Measurements from ENCODE around the gene MRPL18.
"Not testable (repeated sequence)": the region's sequence is repeated elsewhere in the genome, so short reads cannot be mapped to it uniquely, and the experiment has no call there.

Gene MRPL18

GRCh38 chr6:159815410-159815809, 25.1 kb downstream of the MRPL18 start:
- no peak overlapping the region for H3K27ac ChIP-seq (ENCODE audit: low read depth, low read length)
- H3K36me3 ChIP-seq (ENCODE audit: control insufficient read depth in 1 of 2, insufficient read depth in 2 of 2, low read length in 2 of 2) = no peaks in the 10 kb centered on the region
- no peaks in the 10 kb centered on the region for H3K4me1 ChIP-seq (ENCODE audit: control insufficient read depth in 1 of 2, insufficient read depth in 2 of 2, low read length in 2 of 2)
- H3K9me3 ChIP-seq (ENCODE audit: control insufficient read depth in 1 of 2, low read length in 2 of 2) = no peaks in the 10 kb centered on the region
- no peaks in the 10 kb centered on the region for H3K27me3 ChIP-seq (ENCODE audit: control insufficient read depth in 1 of 2, insufficient read depth in 2 of 2, low read length in 2 of 2)
- no peak overlapping the region for H3K4me3 ChIP-seq (ENCODE audit: low read depth in 1 of 2, low read length in 2 of 2)
- no peak overlapping the region for H3K9ac ChIP-seq (ENCODE audit: low read depth in 1 of 2, low read length in 2 of 2)

GRCh38 chr6:159816775-159817174, 26.5 kb downstream of the MRPL18 start:
- H3K27ac ChIP-seq (ENCODE audit: low read depth, low read length); H3K9ac ChIP-seq (ENCODE audit: low read depth in 1 of 2, low read length in 2 of 2); H3K9me3 ChIP-seq (ENCODE audit: control insufficient read depth in 1 of 2, low read length in 2 of 2); H3K36me3 ChIP-seq (ENCODE audit: control insufficient read depth in 1 of 2, insufficient read depth in 2 of 2, low read length in 2 of 2); H3K27me3 ChIP-seq (ENCODE audit: control insufficient read depth in 1 of 2, insufficient read depth in 2 of 2, low read length in 2 of 2); H3K4me3 ChIP-seq (ENCODE audit: low read depth in 1 of 2, low read length in 2 of 2); H3K4me1 ChIP-seq (ENCODE audit: control insufficient read depth in 1 of 2, insufficient read depth in 2 of 2, low read length in 2 of 2): not testable (repeated sequence)

- no peaks in the 10 kb centered on the region for H3K4me1 ChIP-seq (ENCODE audit: control insufficient read depth in 1 of 2, insufficient read depth in 2 of 2, low read length in 2 of 2)
- no peak overlapping the region for H3K9ac ChIP-seq (ENCODE audit: low read depth in 1 of 2, low read length in 2 of 2)
- H3K27ac ChIP-seq (ENCODE audit: low read depth, low read length) = no peak overlapping the region
- H3K36me3 ChIP-seq (ENCODE audit: control insufficient read depth in 1 of 2, insufficient read depth in 2 of 2, low read length in 2 of 2) = no peaks in the 10 kb centered on the region
- no peak overlapping the region for H3K4me3 ChIP-seq (ENCODE audit: low read depth in 1 of 2, low read length in 2 of 2)
- no peaks in the 10 kb centered on the region for H3K27me3 ChIP-seq (ENCODE audit: control insufficient read depth in 1 of 2, insufficient read depth in 2 of 2, low read length in 2 of 2)
- no peaks in the 10 kb centered on the region for H3K9me3 ChIP-seq (ENCODE audit: control insufficient read depth in 1 of 2, low read length in 2 of 2)
These were observed 27.9 kb downstream of the MRPL18 start for GRCh38 chr6:159817951-159818739.

GRCh38 chr6:159819098-159819497, 28.8 kb downstream of the MRPL18 start:
- Histone ChIP-seq H3K9me3 (ENCODE audit: control insufficient read depth in 1 of 2, low read length in 2 of 2) (no peaks in the 10 kb centered on the region), H3K4me1 (ENCODE audit: control insufficient read depth in 1 of 2, insufficient read depth in 2 of 2, low read length in 2 of 2) (no peaks in the 10 kb centered on the region), H3K27ac (ENCODE audit: low read depth, low read length) (no peak overlapping the region), H3K36me3 (ENCODE audit: control insufficient read depth in 1 of 2, insufficient read depth in 2 of 2, low read length in 2 of 2) (no peaks in the 10 kb centered on the region), H3K4me3 (ENCODE audit: low read depth in 1 of 2, low read length in 2 of 2) (no peak overlapping the region), H3K9ac (ENCODE audit: low read depth in 1 of 2, low read length in 2 of 2) (no peak overlapping the region), H3K27me3 (ENCODE audit: control insufficient read depth in 1 of 2, insufficient read depth in 2 of 2, low read length in 2 of 2) (no peaks in the 10 kb centered on the region)

GRCh38 chr6:159819932-159820640, 29.8 kb downstream of the MRPL18 start:
- Histone ChIP-seq H3K9me3 (ENCODE audit: control insufficient read depth in 1 of 2, low read length in 2 of 2) (no peaks in the 10 kb centered on the region), H3K4me3 (ENCODE audit: low read depth in 1 of 2, low read length in 2 of 2) (peak overlapping the region in 1 of 2 donors; percentile 36), H3K27me3 (ENCODE audit: control insufficient read depth in 1 of 2, insufficient read depth in 2 of 2, low read length in 2 of 2) (no peaks in the 10 kb centered on the region), H3K36me3 (ENCODE audit: control insufficient read depth in 1 of 2, insufficient read depth in 2 of 2, low read length in 2 of 2) (no peaks in the 10 kb centered on the region), H3K4me1 (ENCODE audit: control insufficient read depth in 1 of 2, insufficient read depth in 2 of 2, low read length in 2 of 2) (no peaks in the 10 kb centered on the region), H3K27ac (ENCODE audit: low read depth, low read length) (no peak overlapping the region), H3K9ac (ENCODE audit: low read depth in 1 of 2, low read length in 2 of 2) (no peak overlapping the region)

- Histone ChIP-seq H3K27ac (ENCODE audit: low read depth, low read length) (no peak overlapping the region), H3K9me3 (ENCODE audit: control insufficient read depth in 1 of 2, low read length in 2 of 2) (no peaks in the 10 kb centered on the region), H3K36me3 (ENCODE audit: control insufficient read depth in 1 of 2, insufficient read depth in 2 of 2, low read length in 2 of 2) (no peaks in the 10 kb centered on the region), H3K9ac (ENCODE audit: low read depth in 1 of 2, low read length in 2 of 2) (no peak overlapping the region), H3K4me1 (ENCODE audit: control insufficient read depth in 1 of 2, insufficient read depth in 2 of 2, low read length in 2 of 2) (no peaks in the 10 kb centered on the region), H3K27me3 (ENCODE audit: control insufficient read depth in 1 of 2, insufficient read depth in 2 of 2, low read length in 2 of 2) (no peaks in the 10 kb centered on the region), H3K4me3 (ENCODE audit: low read depth in 1 of 2, low read length in 2 of 2) (no peak overlapping the region)
These were observed 30.9 kb downstream of the MRPL18 start for GRCh38 chr6:159821122-159821521.

- Histone ChIP-seq H3K4me3 (ENCODE audit: low read depth in 1 of 2, low read length in 2 of 2) (no peak overlapping the region), H3K36me3 (ENCODE audit: control insufficient read depth in 1 of 2, insufficient read depth in 2 of 2, low read length in 2 of 2) (no peaks in the 10 kb centered on the region), H3K9me3 (ENCODE audit: control insufficient read depth in 1 of 2, low read length in 2 of 2) (no peaks in the 10 kb centered on the region), H3K27me3 (ENCODE audit: control insufficient read depth in 1 of 2, insufficient read depth in 2 of 2, low read length in 2 of 2) (no peaks in the 10 kb centered on the region), H3K4me1 (ENCODE audit: control insufficient read depth in 1 of 2, insufficient read depth in 2 of 2, low read length in 2 of 2) (no peaks in the 10 kb centered on the region), H3K9ac (ENCODE audit: low read depth in 1 of 2, low read length in 2 of 2) (no peak overlapping the region), H3K27ac (ENCODE audit: low read depth, low read length) (no peak overlapping the region)
These were observed 31.5 kb downstream of the MRPL18 start for GRCh38 chr6:159821726-159822125.

- H3K27ac ChIP-seq (ENCODE audit: low read depth, low read length) = no peak overlapping the region
- no peak overlapping the region for H3K9ac ChIP-seq (ENCODE audit: low read depth in 1 of 2, low read length in 2 of 2)
- no peaks in the 10 kb centered on the region for H3K9me3 ChIP-seq (ENCODE audit: control insufficient read depth in 1 of 2, low read length in 2 of 2)
- H3K4me1 ChIP-seq (ENCODE audit: control insufficient read depth in 1 of 2, insufficient read depth in 2 of 2, low read length in 2 of 2) = no peaks in the 10 kb centered on the region
- no peaks in the 10 kb centered on the region for H3K36me3 ChIP-seq (ENCODE audit: control insufficient read depth in 1 of 2, insufficient read depth in 2 of 2, low read length in 2 of 2)
- H3K27me3 ChIP-seq (ENCODE audit: control insufficient read depth in 1 of 2, insufficient read depth in 2 of 2, low read length in 2 of 2) = no peaks in the 10 kb centered on the region
- no peak overlapping the region for H3K4me3 ChIP-seq (ENCODE audit: low read depth in 1 of 2, low read length in 2 of 2)
These were observed 33.7 kb downstream of the MRPL18 start for GRCh38 chr6:159823953-159824352.

- H3K4me1 ChIP-seq (ENCODE audit: control insufficient read depth in 1 of 2, insufficient read depth in 2 of 2, low read length in 2 of 2); H3K27me3 ChIP-seq (ENCODE audit: control insufficient read depth in 1 of 2, insufficient read depth in 2 of 2, low read length in 2 of 2); H3K4me3 ChIP-seq (ENCODE audit: low read depth in 1 of 2, low read length in 2 of 2); H3K36me3 ChIP-seq (ENCODE audit: control insufficient read depth in 1 of 2, insufficient read depth in 2 of 2, low read length in 2 of 2); H3K9ac ChIP-seq (ENCODE audit: low read depth in 1 of 2, low read length in 2 of 2); H3K9me3 ChIP-seq (ENCODE audit: control insufficient read depth in 1 of 2, low read length in 2 of 2); H3K27ac ChIP-seq (ENCODE audit: low read depth, low read length): not testable (repeated sequence)
These were observed 34.4 kb downstream of the MRPL18 start for GRCh38 chr6:159824690-159825089.

- Histone ChIP-seq H3K27ac (ENCODE audit: low read depth, low read length) (no peak overlapping the region), H3K9ac (ENCODE audit: low read depth in 1 of 2, low read length in 2 of 2) (no peak overlapping the region), H3K4me3 (ENCODE audit: low read depth in 1 of 2, low read length in 2 of 2) (no peak overlapping the region), H3K4me1 (ENCODE audit: control insufficient read depth in 1 of 2, insufficient read depth in 2 of 2, low read length in 2 of 2) (no peaks in the 10 kb centered on the region), H3K27me3 (ENCODE audit: control insufficient read depth in 1 of 2, insufficient read depth in 2 of 2, low read length in 2 of 2) (no peaks in the 10 kb centered on the region), H3K36me3 (ENCODE audit: control insufficient read depth in 1 of 2, insufficient read depth in 2 of 2, low read length in 2 of 2) (no peaks in the 10 kb centered on the region), H3K9me3 (ENCODE audit: control insufficient read depth in 1 of 2, low read length in 2 of 2) (no peaks in the 10 kb centered on the region)
These were observed 35.7 kb downstream of the MRPL18 start for GRCh38 chr6:159826004-159826403.

Measured in duodenal mucosa (tissue), 2 donors.